GM12801 (cell line): ENCODE results near the gene NAA50.

Source experiments
- TF ChIP-seq, protein P1 (sequence below): IDR thresholded peaks from one replicate; pipeline ENCODE4 v1.5.1; 2011; ENCODE audit warnings: control low read depth; ENCODE audit not compliant: insufficient read length; ENCODE audit errors: extremely low read depth

Gene NAA50

DNA sequence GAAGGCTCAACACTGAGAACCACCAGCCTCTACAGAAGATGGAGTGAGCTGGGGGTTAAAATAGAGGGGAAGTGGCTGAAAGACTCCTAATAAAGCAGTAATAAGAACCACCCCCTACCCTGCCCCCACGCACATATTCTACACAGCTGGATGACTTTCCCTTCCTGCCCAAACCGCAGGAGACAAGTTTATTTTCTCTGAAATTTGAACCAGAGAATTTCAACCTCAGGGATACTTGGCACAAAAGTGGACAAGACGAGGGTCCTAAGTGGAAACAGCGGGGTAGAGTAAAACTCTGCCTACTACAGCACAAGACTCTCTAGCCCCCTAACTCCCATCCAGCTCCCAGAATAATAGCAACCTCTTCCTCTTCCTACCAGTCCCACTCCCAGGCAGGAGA, 78.0 kb downstream of the NAA50 start:
- TF ChIP-seq, protein P1, sequence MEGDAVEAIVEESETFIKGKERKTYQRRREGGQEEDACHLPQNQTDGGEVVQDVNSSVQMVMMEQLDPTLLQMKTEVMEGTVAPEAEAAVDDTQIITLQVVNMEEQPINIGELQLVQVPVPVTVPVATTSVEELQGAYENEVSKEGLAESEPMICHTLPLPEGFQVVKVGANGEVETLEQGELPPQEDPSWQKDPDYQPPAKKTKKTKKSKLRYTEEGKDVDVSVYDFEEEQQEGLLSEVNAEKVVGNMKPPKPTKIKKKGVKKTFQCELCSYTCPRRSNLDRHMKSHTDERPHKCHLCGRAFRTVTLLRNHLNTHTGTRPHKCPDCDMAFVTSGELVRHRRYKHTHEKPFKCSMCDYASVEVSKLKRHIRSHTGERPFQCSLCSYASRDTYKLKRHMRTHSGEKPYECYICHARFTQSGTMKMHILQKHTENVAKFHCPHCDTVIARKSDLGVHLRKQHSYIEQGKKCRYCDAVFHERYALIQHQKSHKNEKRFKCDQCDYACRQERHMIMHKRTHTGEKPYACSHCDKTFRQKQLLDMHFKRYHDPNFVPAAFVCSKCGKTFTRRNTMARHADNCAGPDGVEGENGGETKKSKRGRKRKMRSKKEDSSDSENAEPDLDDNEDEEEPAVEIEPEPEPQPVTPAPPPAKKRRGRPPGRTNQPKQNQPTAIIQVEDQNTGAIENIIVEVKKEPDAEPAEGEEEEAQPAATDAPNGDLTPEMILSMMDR = no peak
